NCI-H2196 treated with DMSO at 0.1 percent for 48 hours (cell line): Measurements from ENCODE around the gene MZT2A.
"Not testable (repeated sequence)": the region's sequence is repeated elsewhere in the genome, so short reads cannot be mapped to it uniquely, and the experiment has no call there.

Experiments
- DNase-seq: peaks from one replicate; lab custom pipeline; 2025; ENCODE audit not compliant: unreplicated experiment; lab: John Stamatoyannopoulos, UW

MZT2A gene

GRCh38 chr2:131492015-131492417 is at the start of gene MZT2A:
Gene MZT2A (minus strand): TSS chr2:131492397. CDS start chr2:131492376, 21 bp downstream.
- DNase-seq, result not testable (repeated sequence)

GRCh38 chr2:131538856-131539255 is 46.7 kb upstream of the MZT2A start:
- DNase-seq, result not testable (repeated sequence)

GRCh38 chr2:131536841-131537240 is 44.6 kb upstream of the MZT2A start:
- not testable (repeated sequence) for DNase-seq

GRCh38 chr2:131535951-131536826 is 44.0 kb upstream of the MZT2A start:
- DNase-seq, result not testable (repeated sequence)

GRCh38 chr2:131535526-131535925 is 43.3 kb upstream of the MZT2A start:
- no peak for DNase-seq

GRCh38 chr2:131534965-131535364 is 42.8 kb upstream of the MZT2A start:
- DNase-seq, result not testable (repeated sequence)

- not testable (repeated sequence) for DNase-seq
Measured at GRCh38 chr2:131534317-131534672, 42.1 kb upstream of the MZT2A start.

- DNase-seq, result peak; percentile 5
Measured at GRCh38 chr2:131533609-131534316, 41.6 kb upstream of the MZT2A start.

GRCh38 chr2:131532723-131533608 is 40.8 kb upstream of the MZT2A start:
- peak; percentile 33 for DNase-seq

- not testable (repeated sequence) for DNase-seq
Measured at GRCh38 chr2:131531547-131532185, 39.5 kb upstream of the MZT2A start.

- DNase-seq, result not testable (repeated sequence)
Measured at GRCh38 chr2:131530626-131531344, 38.6 kb upstream of the MZT2A start.

- not testable (repeated sequence) for DNase-seq
Measured at GRCh38 chr2:131529864-131530445, 37.8 kb upstream of the MZT2A start.

- not testable (repeated sequence) for DNase-seq
Measured at GRCh38 chr2:131528981-131529863, 37.0 kb upstream of the MZT2A start.

- DNase-seq, result peak; percentile 11
Measured at GRCh38 chr2:131527131-131528001, 35.2 kb upstream of the MZT2A start, which contains the start of gene CCDC74A. Gene CCDC74A (plus strand): TSS chr2:131527888. CDS start chr2:131527971, 83 bp downstream.

GRCh38 chr2:131525256-131525655 is 33.1 kb upstream of the MZT2A start:
- DNase-seq, result not testable (repeated sequence)

GRCh38 chr2:131521961-131522781 is 30.0 kb upstream of the MZT2A start:
- no peak for DNase-seq

GRCh38 chr2:131521524-131521923 is 29.3 kb upstream of the MZT2A start:
- DNase-seq, result not testable (repeated sequence)
